Naive thymus-derived CD4-positive, alpha-beta T cell (primary cell): Measurements from ENCODE around the gene TMEM161B. TPM values are rescaled to one million over a fixed set of nuclear protein-coding genes. Genes with fewer than 3 reads are reported as not detected.

ENCODE experiments used
- ATAC-seq: fragments of 150-1000 bp; cut with Tn5 transposase; 2 replicates; pipeline ENCODE4 v1.10.0; 2021; ENCODE audit warnings: mild to moderate bottlenecking, moderate library complexity
- CTCF ChIA-PET: fragments of 350-600 bp; sonication (Branson Sonifier 250); formaldehyde crosslinking; loops from one replicate; lab custom pipeline; 2021; ENCODE audit warnings: antibody characterized with exemption; lab: Charles Lee
- POLR2A ChIA-PET: fragments of 350-600 bp; sonication (Branson Sonifier 250); formaldehyde crosslinking; loops from one replicate; lab custom pipeline; 2021; ENCODE audit warnings: antibody characterized with exemption, inconsistent platforms; lab: Charles Lee
- DNase-seq, 9 donors: peaks; one replicate each; pipeline versions ENCODE4 v3.0.0 to v3.0.0-alpha.2; 2020 to 2022; ENCODE audit warnings: mixed read lengths in 1 of 9
- H3K27ac ChIP-seq: one replicate; pipeline ENCODE4 v1.7.0; 2013; ENCODE audit warnings: mild to moderate bottlenecking, low read depth, low read length, moderate library complexity
- H3K27me3 ChIP-seq, 2 donors: one replicate each; pipeline ENCODE4 v1.7.0; 2013; ENCODE audit warnings: low read length in 2 of 2, mild to moderate bottlenecking in 2 of 2, moderate library complexity in 2 of 2; ENCODE audit not compliant: control insufficient read depth in 2 of 2, insufficient read depth in 2 of 2
- H3K36me3 ChIP-seq, 3 experiments: 1 replicate in 2 of 3; 2 replicates in 1 of 3; pipeline ENCODE4 v1.7.0; 2013; ENCODE audit warnings: low read length in 3 of 3, mild to moderate bottlenecking in 3 of 3, moderate library complexity in 1 of 3; ENCODE audit not compliant: insufficient read depth in 3 of 3, control insufficient read depth in 2 of 3
- H3K4me1 ChIP-seq, 2 donors: one replicate each; pipeline ENCODE4 v1.7.0; 2013; ENCODE audit warnings: low read length in 2 of 2, mild to moderate bottlenecking in 2 of 2, moderate library complexity in 1 of 2; ENCODE audit not compliant: control insufficient read depth in 2 of 2, insufficient read depth in 2 of 2
- H3K4me3 ChIP-seq: 2 replicates; pipeline ENCODE4 v1.7.0; 2013; ENCODE audit warnings: mild to moderate bottlenecking, low read length
- H3K9me3 ChIP-seq, 3 experiments: 1 replicate in 2 of 3; 2 replicates in 1 of 3; pipeline ENCODE4 v1.7.0; 2013; ENCODE audit warnings: low read length in 3 of 3; ENCODE audit not compliant: control insufficient read depth in 2 of 3
- H3K27ac Mint-ChIP-seq, 9 donors: one replicate each; pipeline ENCODE4 v1.8.0; 2020 to 2022; ENCODE audit warnings: mixed read lengths in 9 of 9, mild to moderate bottlenecking in 8 of 9, moderate library complexity in 5 of 9, inconsistent platforms in 2 of 9
- H3K27me3 Mint-ChIP-seq, 5 donors: one replicate each; pipeline ENCODE4 v1.8.0; 2021 to 2022; ENCODE audit warnings: mixed read lengths in 5 of 5, mild to moderate bottlenecking in 1 of 5
- H3K36me3 Mint-ChIP-seq, 5 donors: one replicate each; pipeline ENCODE4 v1.8.0; 2020 to 2022; ENCODE audit warnings: mixed read lengths in 5 of 5, mild to moderate bottlenecking in 3 of 5, inconsistent platforms in 1 of 5
- H3K4me1 Mint-ChIP-seq, 7 donors: one replicate each; pipeline ENCODE4 v1.8.0; 2020 to 2022; ENCODE audit warnings: mixed read lengths in 7 of 7, mild to moderate bottlenecking in 3 of 7, inconsistent platforms in 1 of 7
- H3K4me3 Mint-ChIP-seq, 10 donors: one replicate each; pipeline ENCODE4 v1.8.0; 2020 to 2022; ENCODE audit warnings: mild to moderate bottlenecking in 10 of 10, mixed read lengths in 10 of 10, moderate library complexity in 6 of 10, inconsistent platforms in 2 of 10
- H3K9me3 Mint-ChIP-seq, 11 donors: one replicate each; pipeline ENCODE4 v1.8.0; 2020 to 2022; ENCODE audit warnings: mixed read lengths in 11 of 11, mild to moderate bottlenecking in 4 of 11, inconsistent platforms in 1 of 11, moderate library complexity in 1 of 11
- intact Hi-C, 2 donors: fragments of 100-400 bp; cut with micrococcal nuclease; formaldehyde crosslinking; loops; one replicate each; pipeline ENCODE4 v1.15.1; 2023
- polyA plus RNA-seq, 2 donors: library from polyadenylated mRNA; unstranded; fragments of 300-500 nt; fragmentation: Illumina TruSeq; gene quantifications; one replicate each; pipeline ENCODE4 v1.2.3, GENCODE V29; 2021
- total RNA-seq, 6 experiments: library from RNA in 5 of 6; stranded (reverse) in 5 of 6; gene quantifications; 1 replicate in 5 of 6; 2 replicates in 1 of 6; pipeline ENCODE4 v1.2.3 and lab custom pipeline; 2021 to 2026

TMEM161B gene
- total and polyA plus RNA-seq, 7 experiments from 2014 or later = 12.2 to 39.7 (median 23.2) TPM

DNA sequence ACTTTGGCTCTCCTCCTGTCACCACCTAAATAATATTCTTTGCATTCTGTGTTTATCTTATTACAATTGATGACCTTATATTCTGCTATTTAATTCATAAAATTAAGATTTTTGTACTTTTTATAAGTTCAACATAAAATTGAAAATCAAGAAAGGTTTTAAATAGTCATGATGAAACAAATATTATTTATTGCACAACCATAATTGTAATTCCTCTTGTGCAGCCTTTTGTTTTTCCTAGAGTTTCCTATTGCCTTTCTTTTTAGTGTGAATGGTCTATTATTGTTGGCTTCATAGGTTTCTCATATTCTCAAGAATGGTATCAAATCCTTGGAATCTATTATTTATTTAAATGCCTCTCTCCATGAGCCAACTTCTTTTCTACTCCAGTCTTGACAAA lies 117.9 kb downstream of the TMEM161B start:
- CTCF ChIA-PET = no interaction called here
- H3K9me3 ChIP-seq = no peaks in the 10 kb centered on the region
- no peaks in the 10 kb centered on the region for H3K36me3 ChIP-seq
- DNase-seq = no peak
- no peak overlapping the region for H3K4me3 ChIP-seq
- POLR2A ChIA-PET = interaction anchor here (0.7 kb wide), 1 partner anchor 750 kb away, joined by 5 read pairs; no protein-coding TSS in a partner anchor
- H3K27ac ChIP-seq = no peak overlapping the region
- peaks cover 0 to 7% (median 0%) of the 10 kb centered on the region in 5 donors for H3K36me3 Mint-ChIP-seq
- peaks cover 40 to 83% (median 65%) of the 10 kb centered on the region in 5 donors for H3K27me3 Mint-ChIP-seq
- ATAC-seq = no peak
- peaks cover 0 to 3% of the 10 kb centered on the region in 2 donors for H3K27me3 ChIP-seq
- H3K27ac Mint-ChIP-seq = no peak overlapping the region
- no peaks in the 10 kb centered on the region for H3K4me1 ChIP-seq
- peaks cover 0 to 5% (median 2%) of the 10 kb centered on the region in 7 donors for H3K4me1 Mint-ChIP-seq
- no peak overlapping the region for H3K4me3 Mint-ChIP-seq
- intact Hi-C loops = no loop called here
- H3K9me3 Mint-ChIP-seq = peaks cover 0 to 38% (median 10%) of the 10 kb centered on the region in 11 donors

DNA sequence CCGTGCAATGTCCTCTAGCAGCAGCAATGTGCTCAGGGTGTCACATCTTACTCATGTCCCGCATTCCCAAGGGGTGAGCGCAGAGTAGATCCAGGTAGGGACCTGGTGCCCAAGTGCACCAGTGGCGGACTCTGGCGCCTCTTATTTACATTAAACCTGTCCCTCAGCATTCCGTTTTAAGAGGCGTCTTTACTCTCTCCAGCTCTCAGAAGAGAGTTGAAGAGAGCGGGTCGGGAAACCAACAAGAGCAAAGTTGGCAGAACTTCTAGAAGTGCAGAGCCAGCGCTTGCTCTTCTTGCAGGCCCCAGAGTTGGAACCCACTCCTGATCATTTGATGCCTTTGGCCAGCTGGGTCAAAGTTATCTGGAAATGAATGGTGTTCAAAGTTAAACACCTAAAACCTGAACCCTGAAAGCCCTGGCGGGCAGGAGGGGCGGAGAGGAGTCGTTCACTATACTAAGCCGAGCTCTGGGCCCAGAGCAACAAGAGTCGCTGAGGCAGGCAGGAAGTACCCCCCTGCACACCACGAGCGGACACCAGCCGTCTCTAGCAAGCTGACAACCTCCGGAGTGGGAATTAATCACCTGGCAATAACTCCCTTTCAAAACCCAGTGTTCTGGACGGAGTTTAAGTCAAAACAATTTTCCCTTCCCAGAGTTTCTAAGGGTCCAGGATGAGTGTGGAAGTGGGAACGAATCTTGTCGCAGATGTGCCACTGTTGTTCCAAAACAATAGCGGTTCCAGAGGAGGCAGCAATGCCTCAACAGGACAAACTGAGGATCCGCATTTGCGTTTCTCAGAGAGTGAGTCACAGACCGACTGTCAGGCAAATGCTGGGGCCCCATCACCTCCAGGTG lies 122.8 kb downstream of the TMEM161B start:
- intact Hi-C loops = no loop called here
- peaks cover 0 to 6% (median 0%) of the 10 kb centered on the region in 3 experiments for H3K9me3 ChIP-seq
- Mint-ChIP-seq H3K9me3 (peaks cover 0 to 29% (median 12%) of the 10 kb centered on the region in 11 donors), H3K27ac (no peak overlapping the region), H3K4me3 (peak overlapping the region in 8 of 10 donors; percentile 32 to 77 (median 48)), H3K27me3 (peaks cover 26 to 63% (median 48%) of the 10 kb centered on the region in 5 donors), H3K4me1 (peaks cover 7 to 22% (median 9%) of the 10 kb centered on the region in 7 donors), H3K36me3 (peaks cover 0 to 7% (median 3%) of the 10 kb centered on the region in 5 donors)
- no peak overlapping the region for H3K27ac ChIP-seq
- peaks cover 13 to 16% of the 10 kb centered on the region in 2 donors for H3K4me1 ChIP-seq
- DNase-seq = no peak
- ChIA-PET POLR2A (no interaction called here), CTCF (no interaction called here)
- peak overlapping the region; percentile 12 for H3K4me3 ChIP-seq
- H3K27me3 ChIP-seq = peaks cover 17 to 21% of the 10 kb centered on the region in 2 donors
- H3K36me3 ChIP-seq = no peaks in the 10 kb centered on the region
- no peak for ATAC-seq

DNA sequence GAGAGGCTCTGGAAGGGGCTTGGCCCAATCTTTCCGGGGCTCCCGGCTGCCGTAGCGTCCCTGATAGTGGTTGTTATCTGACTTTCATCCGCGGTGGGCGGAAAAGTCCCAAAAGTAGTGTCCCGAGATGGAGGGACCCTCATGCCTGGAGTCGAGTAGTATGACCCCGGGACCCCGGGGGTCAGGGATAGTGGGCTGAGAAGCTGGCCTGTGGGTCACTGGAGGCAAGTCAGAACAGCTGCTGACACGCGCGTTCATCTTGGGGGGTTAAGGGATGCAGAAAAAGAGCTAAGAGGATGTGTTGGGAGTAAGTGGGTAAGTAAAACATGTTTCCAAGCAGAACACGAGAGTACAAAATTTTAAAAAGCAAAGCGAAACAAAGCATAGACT lies 123.4 kb downstream of the TMEM161B start:
- CTCF ChIA-PET = no interaction called here
- POLR2A ChIA-PET = no interaction called here
- H3K4me1 ChIP-seq = peaks cover 19 to 23% of the 10 kb centered on the region in 2 donors
- Mint-ChIP-seq H3K36me3 (peaks cover 0 to 7% (median 3%) of the 10 kb centered on the region in 5 donors), H3K4me1 (peaks cover 7 to 22% (median 9%) of the 10 kb centered on the region in 7 donors), H3K9me3 (peaks cover 0 to 27% (median 11%) of the 10 kb centered on the region in 11 donors), H3K4me3 (peak overlapping the region in 8 of 10 donors; percentile 32 to 77 (median 44)), H3K27me3 (peaks cover 26 to 60% (median 47%) of the 10 kb centered on the region in 5 donors), H3K27ac (no peak overlapping the region)
- peaks cover 0 to 6% (median 0%) of the 10 kb centered on the region in 3 experiments for H3K9me3 ChIP-seq
- H3K27me3 ChIP-seq = peaks cover 17 to 25% of the 10 kb centered on the region in 2 donors
- ATAC-seq = no peak
- peak overlapping the region; percentile 12 for H3K4me3 ChIP-seq
- no peak overlapping the region for H3K27ac ChIP-seq
- DNase-seq = no peak
- H3K36me3 ChIP-seq = no peaks in the 10 kb centered on the region
- intact Hi-C loops = no loop called here
